Psoas muscle (tissue), 8 donors: Measurements from ENCODE around the gene NDUFC1. TPM values are rescaled to one million over a fixed set of nuclear protein-coding genes. Genes with fewer than 3 reads are reported as not detected.

Experiments
- ATAC-seq, 4 donors: fragments of 200-7000 bp; cut with Tn5 transposase; one replicate each; pipeline ENCODE4 v1.9.1; 2020; ENCODE audit warnings: moderate library complexity in 3 of 4, mild to moderate bottlenecking in 2 of 4
- DNase-seq, 2 donors: peaks; one replicate each; pipeline ENCODE4 v3.0.0-alpha.2; 2020
- H3K27ac ChIP-seq: fragments of 200-600 bp; one replicate; pipeline ENCODE4 v1.8.0; 2022
- H3K27me3 ChIP-seq, 3 donors: fragments of 200-600 bp in 1 of 3; one replicate each; pipeline versions ENCODE4 v1.6.1 to v1.8.0; 2013 to 2022; ENCODE audit warnings: low read length in 2 of 3, mild to moderate bottlenecking in 2 of 3, moderate library complexity in 1 of 3; ENCODE audit not compliant: insufficient read depth in 3 of 3
- H3K36me3 ChIP-seq, 2 donors: fragments of 200-600 bp in 1 of 2; one replicate each; pipeline versions ENCODE4 v1.6.1 to v1.8.0; 2013 to 2022; ENCODE audit warnings: low read depth in 1 of 2, mild to moderate bottlenecking in 1 of 2, moderate library complexity in 1 of 2; ENCODE audit not compliant: insufficient read depth in 1 of 2
- H3K4me1 ChIP-seq: fragments of 200-600 bp; one replicate; pipeline ENCODE4 v1.8.0; 2022
- H3K4me3 ChIP-seq: fragments of 200-600 bp; one replicate; pipeline ENCODE4 v1.8.0; 2022; ENCODE audit warnings: mild to moderate bottlenecking
- H3K9me3 ChIP-seq: fragments of 200-600 bp; one replicate; pipeline ENCODE4 v1.8.0; 2022
- CTCF ChIP-seq: fragments of 200-600 bp; IDR thresholded peaks from one replicate; pipeline ENCODE4 v1.8.0; 2022; ENCODE audit warnings: antibody characterized with exemption
- WGBS, 3 donors: extraction: QIAGEN DNeasy Blood & Tissue Kit; methylation state at CpG; one replicate each; pipeline versions ENCODE4 v1.1.6 to v1.1.7; 2013; 5-methylcytosine and 5-hydroxymethylcytosine counted together
- intact Hi-C, 2 donors: fragments of 100-400 bp; cut with DNase I; formaldehyde crosslinking; loops; one replicate each; pipeline versions ENCODE4 v1.11.0 to v1.14.2; 2022
- polyA plus RNA-seq, 3 donors: library from polyadenylated mRNA; stranded (reverse); fragments of 200-250 nt; gene quantifications; one replicate each; pipeline ENCODE4 v1.2.3, GENCODE V29; 2013
- total RNA-seq, 4 donors: library from RNA; stranded (reverse); fragmentation: NEBNext Ultra II Directional in 2 of 4; extraction: Animal tissue kit (Norgen Biotek cat#: 25700) in 2 of 4; gene quantifications; one replicate each; pipeline versions ENCODE4 v1.2.1 to v1.2.4, GENCODE V29; 2021 to 2023
- donor health status: healthy with polysubstance abuse.
- donor health status: DM: no; HTN: no; CAD: no; lungs with moderate emphysema.
- donor health status: Bipolar disorder and iron deficiency.
- donor health status: healthy.
- donor health status: DM: yes; HTN: yes; CAD: no.
- donor health status: DM: no; HTN: no; CAD: no.
- donor health status: DM: no; HTN: no; CAD: no.
- donor health status: DM: yes; HTN: yes; CAD: no.

NDUFC1 gene
- total and polyA plus RNA-seq, 7 donors: 77.8 to 143 (median 120) TPM

- Histone ChIP-seq H3K4me1 (no peaks in the 10 kb centered on the region), H3K27ac (no peak within 1 kb of the TSS), H3K27me3 (peaks cover 0 to 6% (median 2%) of the 10 kb centered on the region in 3 donors), H3K36me3 (no peaks in the 10 kb centered on the region), H3K4me3 (peak within 1 kb of the TSS; percentile 60), H3K9me3 (no peaks in the 10 kb centered on the region)
- ATAC-seq (peak in 3 of 4 donors; percentile 36 to 65 (median 38)), DNase-seq (peak in 1 of 2 donors; percentile 31)
- intact Hi-C loops: loop anchor here in 1 of 2 donors (5.0 kb wide), 1 partner anchor 43 kb away; no protein-coding TSS in a partner anchor
- 9 to 15% (median 10%) methylated on average over 50 to 51 of the region's 51 CpGs for WGBS, 3 donors
- no peak for TF ChIP-seq CTCF
Measured at GRCh38 chr4:139279760-139280620, 22.3 kb downstream of the NDUFC1 start, which contains the start of gene MGARP. Gene MGARP, minus strand, starts transcription at chr4:139280225. Its CDS starts 67 bp downstream, at chr4:139280158.

- Histone ChIP-seq H3K4me1 (no peaks in the 10 kb centered on the region), H3K4me3 (peak overlapping the region; percentile 60), H3K36me3 (no peaks in the 10 kb centered on the region), H3K27me3 (peaks cover 0 to 6% (median 2%) of the 10 kb centered on the region in 3 donors), H3K9me3 (no peaks in the 10 kb centered on the region), H3K27ac (no peak overlapping the region)
- intact Hi-C loops: loop anchor here in 1 of 2 donors (5.0 kb wide), 1 partner anchor 42 kb away; no protein-coding TSS in a partner anchor
- ATAC-seq (no peak), DNase-seq (no peak)
- no peak for TF ChIP-seq CTCF
- 47 to 56% (median 47%) methylated on average over 40 of the region's 40 CpGs for WGBS, 3 donors
Measured at GRCh38 chr4:139278912-139279759, 23.1 kb downstream of the NDUFC1 start.

GRCh38 chr4:139278485-139278884, 23.8 kb downstream of the NDUFC1 start:
- H3K36me3 ChIP-seq: no peaks in the 10 kb centered on the region
- intact Hi-C loops: loop anchor here in 1 of 2 donors (5.0 kb wide), 1 partner anchor 41 kb away; no protein-coding TSS in a partner anchor
- H3K27ac ChIP-seq: no peak overlapping the region
- no peaks in the 10 kb centered on the region for H3K9me3 ChIP-seq
- TF ChIP-seq CTCF: no peak
- DNase-seq (no peak), ATAC-seq (no peak)
- no peaks in the 10 kb centered on the region for H3K4me1 ChIP-seq
- WGBS, 3 donors: 83 to 94% (median 88%) methylated on average over 16 of the region's 16 CpGs
- H3K27me3 ChIP-seq: peaks cover 0 to 6% (median 2%) of the 10 kb centered on the region in 3 donors
- H3K4me3 ChIP-seq: no peak overlapping the region

DNA sequence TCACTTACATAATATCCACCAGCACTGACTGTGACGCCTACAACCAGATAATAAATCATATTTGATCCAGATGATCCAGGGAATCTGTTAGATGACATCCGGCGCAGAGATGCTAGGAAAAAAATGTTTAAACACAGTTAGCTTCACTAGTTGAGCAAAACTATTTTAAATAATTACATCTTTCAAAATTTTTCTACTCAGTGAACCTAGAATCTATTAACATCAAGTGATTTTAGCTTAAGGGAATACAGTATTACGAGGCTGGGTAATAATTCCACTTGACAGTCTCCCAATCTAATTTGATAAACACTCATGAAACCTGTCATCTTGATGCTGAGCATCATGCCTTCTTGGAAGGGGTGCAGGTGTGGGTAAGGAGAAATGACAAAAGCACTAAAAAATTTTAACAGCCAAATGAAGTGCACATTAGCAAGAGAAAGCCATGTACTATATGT, 27.0 kb downstream of the NDUFC1 start:
- H3K4me1 ChIP-seq: no peaks in the 10 kb centered on the region
- intact Hi-C loops: loop anchor here in 1 of 2 donors (5.0 kb wide), 1 partner anchor 38 kb away; no protein-coding TSS in a partner anchor
- ATAC-seq: no peak
- TF ChIP-seq CTCF: no peak
- DNase-seq: no peak
- H3K9me3 ChIP-seq: no peaks in the 10 kb centered on the region
- peaks cover 0 to 6% (median 2%) of the 10 kb centered on the region in 3 donors for H3K27me3 ChIP-seq
- no peaks in the 10 kb centered on the region for H3K36me3 ChIP-seq
- H3K4me3 ChIP-seq: no peak overlapping the region
- no peak overlapping the region for H3K27ac ChIP-seq
- 88 to 94% (median 90%) methylated on average over 4 of the region's 4 CpGs for WGBS, 3 donors
